H1 (cell line): ENCODE data around the gene ADCY5. TPM values are rescaled to one million over a fixed set of nuclear protein-coding genes. Genes with fewer than 3 reads are reported as not detected.

Source experiments
- CTCF ChIA-PET: fragments of 300-600 bp; sonication (Branson Sonifier 250); formaldehyde crosslinking; loops from one replicate; lab custom pipeline; 2021; ENCODE audit not compliant: partially characterized antibody; lab: Charles Lee
- POLR2A ChIA-PET: fragments of 300-600 bp; sonication (Branson Sonifier 250); formaldehyde crosslinking; loops from one replicate; lab custom pipeline; 2021; ENCODE audit warnings: inconsistent platforms; ENCODE audit not compliant: partially characterized antibody; lab: Charles Lee
- DNase-seq, 2 experiments: peaks; one replicate each; pipeline versions ENCODE4 v3.0.0 to v3.0.0-alpha.2; 2010 to 2022; ENCODE audit warnings: low spot score in 2 of 2, low read depth in 1 of 2, mixed read lengths in 1 of 2
- FAIRE-seq: peaks from 2 replicates; lab custom pipeline; 2011; peaks lifted over from hg19 to GRCh38; lab: Jason Lieb, UNC
- H2AFZ ChIP-seq: 2 replicates; pipeline ENCODE4 v1.8.1; 2012; ENCODE audit warnings: low read length, inconsistent platforms
- H2AK5ac ChIP-seq: 2 replicates; pipeline ENCODE4 v1.6.1; 2013; ENCODE audit warnings: low read depth, low read length
- H2BK120ac ChIP-seq: replicated peaks from 2 replicates; pipeline ENCODE3; 2013; ENCODE audit warnings: low read depth, low read length, inconsistent platforms
- H2BK12ac ChIP-seq: 2 replicates; pipeline ENCODE4 v1.6.1; 2013; ENCODE audit warnings: low read depth, low read length
- H2BK15ac ChIP-seq: 2 replicates; pipeline ENCODE4 v1.6.1; 2013; ENCODE audit warnings: low read length
- H2BK20ac ChIP-seq: 2 replicates; pipeline ENCODE4 v1.6.1; 2013; ENCODE audit warnings: low read length
- H2BK5ac ChIP-seq: 2 replicates; pipeline ENCODE4 v1.6.1; 2013; ENCODE audit warnings: low read depth, low read length
- H3K14ac ChIP-seq: 2 replicates; pipeline ENCODE4 v1.6.1; 2013; ENCODE audit warnings: inconsistent platforms; ENCODE audit not compliant: insufficient read length
- H3K18ac ChIP-seq: 2 replicates; pipeline ENCODE4 v1.6.1; 2013; ENCODE audit warnings: low read length; ENCODE audit errors: extremely low read depth
- H3K23ac ChIP-seq: 2 replicates; pipeline ENCODE4 v1.6.1; 2013; ENCODE audit warnings: inconsistent platforms; ENCODE audit not compliant: insufficient read length
- H3K23me2 ChIP-seq: 2 replicates; pipeline ENCODE4 v1.6.1; 2013; ENCODE audit warnings: low read depth, low read length
- H3K27ac ChIP-seq: 2 replicates; pipeline ENCODE4 v1.6.1; 2011; ENCODE audit warnings: low read depth, low read length, inconsistent platforms
- H3K27me3 ChIP-seq, 4 experiments: replicated peaks in 1 of 4; 1 replicate in 1 of 4; 2 replicates in 3 of 4; pipeline versions ENCODE4 v1.6.1 to v1.8.1; 2011 to 2013; ENCODE audit warnings: low read length in 3 of 4, mild to moderate bottlenecking in 3 of 4, inconsistent platforms in 2 of 4, mixed read lengths in 2 of 4, moderate library complexity in 1 of 4; ENCODE audit not compliant: control insufficient read depth in 3 of 4, insufficient read depth in 3 of 4; ENCODE audit errors: extremely low read depth in 1 of 4
- H3K36me3 ChIP-seq, 4 experiments: 2 replicates each; pipeline versions ENCODE4 v1.6.1 to v1.8.1; 2011 to 2013; ENCODE audit warnings: mild to moderate bottlenecking in 4 of 4, low read length in 3 of 4, moderate library complexity in 2 of 4, control low read depth in 1 of 4, inconsistent platforms in 1 of 4; ENCODE audit not compliant: insufficient read depth in 4 of 4, control insufficient read depth in 2 of 4
- H3K4ac ChIP-seq: replicated peaks from 2 replicates; pipeline ENCODE3; 2013; ENCODE audit warnings: low read length, low read depth, mixed read lengths, inconsistent platforms; ENCODE audit not compliant: insufficient read length
- H3K4me1 ChIP-seq, 4 experiments: replicated peaks in 1 of 4; 1 replicate in 1 of 4; 2 replicates in 3 of 4; pipeline versions ENCODE4 v1.6.1 to v1.8.1; 2011 to 2013; ENCODE audit warnings: low read length in 3 of 4, inconsistent platforms in 2 of 4, mixed read lengths in 1 of 4; ENCODE audit not compliant: insufficient read depth in 4 of 4, control insufficient read depth in 3 of 4
- H3K4me2 ChIP-seq, 2 experiments: 2 replicates each; pipeline versions ENCODE4 v1.6.1 to v1.8.1; 2011 to 2013; ENCODE audit warnings: low read depth in 2 of 2, low read length in 2 of 2, control low read depth in 1 of 2, inconsistent platforms in 1 of 2, mild to moderate bottlenecking in 1 of 2; ENCODE audit not compliant: insufficient read depth in 1 of 2
- H3K4me3 ChIP-seq, 4 experiments: fragments of 200-600, 300-600 bp in 1 of 4; sonication (generic), shearing (Covaris generic), sonication (Bioruptor Twin) in 1 of 4; 2 replicates each; pipeline versions ENCODE4 v1.5.1 to v1.8.1; 2011 to 2016; ENCODE audit warnings: low read length in 4 of 4, low read depth in 3 of 4, control low read depth in 2 of 4, inconsistent platforms in 2 of 4, mild to moderate bottlenecking in 2 of 4, mixed read lengths in 1 of 4, moderate library complexity in 1 of 4; ENCODE audit not compliant: insufficient read depth in 2 of 4; ENCODE audit errors: extremely low read depth in 1 of 4
- H3K56ac ChIP-seq: replicated peaks from 2 replicates; pipeline ENCODE3; 2013; ENCODE audit warnings: low read depth, mild to moderate bottlenecking, mixed read lengths, low read length, inconsistent platforms; ENCODE audit not compliant: insufficient read length
- H3K79me1 ChIP-seq: 2 replicates; pipeline ENCODE4 v1.6.1; 2013; ENCODE audit warnings: low read depth, low read length, control low read depth
- H3K79me2 ChIP-seq, 2 experiments: 2 replicates each; pipeline versions ENCODE4 v1.6.1 to v1.8.1; 2012 to 2013; ENCODE audit warnings: low read length in 2 of 2, mild to moderate bottlenecking in 2 of 2, inconsistent platforms in 1 of 2; ENCODE audit not compliant: insufficient read depth in 2 of 2, control insufficient read depth in 1 of 2
- H3K9ac ChIP-seq, 4 experiments: replicated peaks in 1 of 4; 1 replicate in 1 of 4; 2 replicates in 3 of 4; pipeline versions ENCODE4 v1.6.1 to v1.8.1; 2011 to 2013; ENCODE audit warnings: low read depth in 3 of 4, low read length in 3 of 4, control low read depth in 2 of 4, mild to moderate bottlenecking in 2 of 4, moderate library complexity in 2 of 4, inconsistent platforms in 1 of 4; ENCODE audit errors: extremely low read depth in 1 of 4
- H3K9me3 ChIP-seq, 2 experiments: 2 replicates each; pipeline versions ENCODE4 v1.6.1 to v1.8.1; 2012 to 2013; ENCODE audit warnings: mild to moderate bottlenecking in 2 of 2, moderate library complexity in 2 of 2, control low read depth in 1 of 2, inconsistent platforms in 1 of 2, low read depth in 1 of 2, low read length in 1 of 2, mixed read lengths in 1 of 2; ENCODE audit not compliant: insufficient read depth in 2 of 2
- H4K20me1 ChIP-seq, 2 experiments: replicated peaks in 1 of 2; 2 replicates each; pipeline versions ENCODE3 to v1.8.1; 2011 to 2013; ENCODE audit warnings: inconsistent platforms in 2 of 2, low read length in 2 of 2, mild to moderate bottlenecking in 1 of 2; ENCODE audit not compliant: insufficient read depth in 2 of 2, control insufficient read depth in 1 of 2
- H4K5ac ChIP-seq: 2 replicates; pipeline ENCODE4 v1.6.1; 2013; ENCODE audit warnings: low read length, low read depth, mixed read lengths, inconsistent platforms; ENCODE audit not compliant: insufficient read length
- H4K8ac ChIP-seq: 2 replicates; pipeline ENCODE4 v1.8.0; 2013; ENCODE audit warnings: mild to moderate bottlenecking, moderate library complexity, low read length, inconsistent platforms; ENCODE audit not compliant: insufficient read depth; ENCODE audit errors: extremely low read depth
- H4K91ac ChIP-seq: replicated peaks from 2 replicates; pipeline ENCODE3; 2013; ENCODE audit warnings: low read length, mixed read lengths, inconsistent platforms; ENCODE audit not compliant: insufficient read length
- BACH1 ChIP-seq: IDR thresholded peaks from 2 replicates; pipeline ENCODE4 v1.6.1; 2012; ENCODE audit warnings: low read length, improper control_type of control experiment
- EGR1 ChIP-seq: IDR thresholded peaks from 2 replicates; pipeline ENCODE4 v1.6.1; 2011; ENCODE audit warnings: low read depth, low read length, borderline replicate concordance
- GABPA ChIP-seq: IDR thresholded peaks from 2 replicates; pipeline ENCODE4 v1.6.1; 2011; ENCODE audit warnings: mild to moderate bottlenecking, low read length, moderate library complexity, borderline replicate concordance; ENCODE audit not compliant: insufficient read depth
- HDAC6 ChIP-seq: IDR thresholded peaks from one replicate; pipeline ENCODE4 v1.7.1; 2012; ENCODE audit warnings: low read depth, mild to moderate bottlenecking, inconsistent platforms, low read length, moderate library complexity
- JUND ChIP-seq: IDR thresholded peaks from 2 replicates; pipeline ENCODE4 v1.6.1; 2011; ENCODE audit warnings: mild to moderate bottlenecking, improper control_type of control experiment, low read length
- RBBP5 ChIP-seq: IDR thresholded peaks from 2 replicates; pipeline ENCODE4 v1.7.1; 2012; ENCODE audit warnings: low read depth, mild to moderate bottlenecking, inconsistent platforms, low read length, moderate library complexity, borderline replicate concordance
- SUZ12 ChIP-seq: fragments of 200-600 bp; sonication (generic); IDR thresholded peaks from 2 replicates; pipeline ENCODE4 v1.6.1; 2012; ENCODE audit warnings: mild to moderate bottlenecking, inconsistent platforms, low read length, moderate library complexity, mixed read lengths
- TCF12 ChIP-seq: IDR thresholded peaks from 2 replicates; pipeline ENCODE4 v1.6.1; 2011; ENCODE audit warnings: low read depth, mild to moderate bottlenecking, low read length
- USF2 ChIP-seq: IDR thresholded peaks from 2 replicates; pipeline ENCODE4 v1.6.1; 2011; ENCODE audit warnings: low read length, improper control_type of control experiment
- WGBS, 2 experiments: shearing (Covaris generic) in 1 of 2; methylation state at CpG; one replicate each; pipeline versions ENCODE4 v1.1.6 to v1.1.7; 2013 to 2015; ENCODE audit warnings: low lambda C conversion rate in 2 of 2, mixed read lengths in 2 of 2, inconsistent platforms in 1 of 2, low coverage in 1 of 2, missing lambda C conversion rate in 1 of 2; ENCODE audit not compliant: insufficient replicate concordance in 2 of 2, insufficient coverage in 1 of 2, insufficient read length in 1 of 2; ENCODE audit errors: extremely low coverage in 1 of 2, missing lambda C conversion rate in 1 of 2; 5-methylcytosine and 5-hydroxymethylcytosine counted together
- polyA plus RNA-seq, 7 experiments: library from polyadenylated mRNA; depleted of rRNA in 3 of 7; stranded (reverse) in 5 of 7; unstranded in 2 of 7; fragments of >200 nt in 5 of 7; fragments of 200-250 nt in 2 of 7; gene quantifications; 1 replicate in 5 of 7; 2 replicates in 1 of 7; 4 replicates in 1 of 7; pipeline versions ENCODE4 v1.2.1 to v1.2.3, GENCODE V29; 2011 to 2013; ENCODE audit warnings: missing spikeins in 2 of 7, mixed read lengths in 2 of 7
- total RNA-seq: library from RNA; stranded (reverse); fragmentation: NEBNext Ultra II Directional; extraction: Animal tissue kit (Norgen Biotek cat#: 25700); gene quantifications from 2 replicates; pipeline ENCODE4 v1.2.1, GENCODE V29; 2021
- TF ChIP-seq, protein P1 (sequence below): IDR thresholded peaks from 2 replicates; pipeline ENCODE4 v1.6.1; 2012; ENCODE audit warnings: inconsistent platforms
- TF ChIP-seq, protein P2 (sequence below): IDR thresholded peaks from 2 replicates; pipeline ENCODE4 v1.6.1; 2012; ENCODE audit warnings: low read length, inconsistent platforms

The ADCY5 gene
- total and polyA plus RNA-seq, 2 of the 8 experiments (the other 6 are each of a cell fraction or from before 2014, with no cell fraction given), result 18.9 to 40.8 TPM

DNA sequence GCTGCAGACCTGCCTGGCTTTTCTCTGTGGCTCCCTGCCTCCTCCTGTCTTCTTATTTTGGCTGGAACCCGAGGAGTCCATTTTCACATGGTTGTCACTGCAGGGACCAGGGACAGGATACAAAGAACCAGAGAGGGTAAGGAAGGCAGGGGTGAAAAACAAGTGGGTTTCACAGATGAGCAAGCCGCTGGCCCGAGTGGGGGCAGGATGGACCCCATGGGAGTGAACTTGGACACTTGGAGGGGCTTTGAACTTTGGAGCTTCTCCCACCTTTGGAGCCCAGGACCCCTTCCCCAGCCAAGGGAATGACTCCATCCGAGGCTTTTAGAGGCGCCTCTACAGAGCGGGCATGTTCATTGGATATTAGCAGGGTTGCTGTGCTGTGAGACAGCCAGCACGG lies 26.9 kb upstream of the ADCY5 start:
- ChIA-PET POLR2A (no interaction called here), CTCF (interaction anchor here (0.7 to 2.4 kb wide), 10 partner anchors 9 to 149 kb away, joined by 3 to 10 read pairs (median 3); no protein-coding TSS in a partner anchor)
- Histone ChIP-seq H2BK5ac (no peak overlapping the region), H4K5ac (no peak overlapping the region), H4K91ac (no peak overlapping the region), H2BK15ac (no peak overlapping the region), H2BK12ac (no peak overlapping the region), H2AFZ (no peak overlapping the region), H4K8ac (no peak overlapping the region), H3K27ac (no peak overlapping the region), H3K36me3 (no peaks in the 10 kb centered on the region), H3K56ac (no peak overlapping the region), H3K14ac (no peak overlapping the region), H3K79me2 (no peaks in the 10 kb centered on the region), H2BK120ac (no peak overlapping the region), H2BK20ac (no peak overlapping the region), H3K4me2 (no peak overlapping the region), H3K9ac (no peak overlapping the region), H3K4me1 (no peaks in the 10 kb centered on the region), H3K27me3 (no peaks in the 10 kb centered on the region; a peak in 1 of 7 replicates), H3K23ac (no peak overlapping the region), H3K4me3 (no peak overlapping the region), H3K79me1 (no peaks in the 10 kb centered on the region), H3K18ac (no peak overlapping the region; the same call in 1 of the 2 replicates), H3K9me3 (no peaks in the 10 kb centered on the region), H4K20me1 (no peaks in the 10 kb centered on the region), H3K4ac (no peak overlapping the region), H3K23me2 (no peaks in the 10 kb centered on the region), H2AK5ac (no peak overlapping the region)
- 87% methylated on average over 6 of the region's 7 CpGs; no CpG with 5 or more reads in 1 of the 2 experiments for WGBS, 2 experiments
- FAIRE-seq (no peak), DNase-seq (no peak)
- no peak for TF ChIP-seq GABPA
- TF ChIP-seq EGR1, result no peak
- TF ChIP-seq TCF12, result no peak
- TF ChIP-seq, protein P1, sequence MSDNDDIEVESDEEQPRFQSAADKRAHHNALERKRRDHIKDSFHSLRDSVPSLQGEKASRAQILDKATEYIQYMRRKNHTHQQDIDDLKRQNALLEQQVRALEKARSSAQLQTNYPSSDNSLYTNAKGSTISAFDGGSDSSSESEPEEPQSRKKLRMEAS, result no peak
- TF ChIP-seq, protein P2, sequence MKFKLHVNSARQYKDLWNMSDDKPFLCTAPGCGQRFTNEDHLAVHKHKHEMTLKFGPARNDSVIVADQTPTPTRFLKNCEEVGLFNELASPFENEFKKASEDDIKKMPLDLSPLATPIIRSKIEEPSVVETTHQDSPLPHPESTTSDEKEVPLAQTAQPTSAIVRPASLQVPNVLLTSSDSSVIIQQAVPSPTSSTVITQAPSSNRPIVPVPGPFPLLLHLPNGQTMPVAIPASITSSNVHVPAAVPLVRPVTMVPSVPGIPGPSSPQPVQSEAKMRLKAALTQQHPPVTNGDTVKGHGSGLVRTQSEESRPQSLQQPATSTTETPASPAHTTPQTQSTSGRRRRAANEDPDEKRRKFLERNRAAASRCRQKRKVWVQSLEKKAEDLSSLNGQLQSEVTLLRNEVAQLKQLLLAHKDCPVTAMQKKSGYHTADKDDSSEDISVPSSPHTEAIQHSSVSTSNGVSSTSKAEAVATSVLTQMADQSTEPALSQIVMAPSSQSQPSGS, result no peak
- no peak for TF ChIP-seq HDAC6
- no peak for TF ChIP-seq USF2
- no peak for TF ChIP-seq RBBP5
- no peak for TF ChIP-seq SUZ12
- no peak for TF ChIP-seq BACH1
- no peak for TF ChIP-seq JUND
